Trophoblast cell (in vitro differentiated cells and primary cell): ENCODE results near the gene AP1G1.

Source experiments
- DNase-seq, 2 donors: peaks; one replicate each; pipeline ENCODE4 v3.0.0-alpha.2; 2016
- H2AFZ ChIP-seq: 2 replicates; pipeline ENCODE4 v1.6.1; 2013; ENCODE audit warnings: low read length, moderate library complexity, mild to moderate bottlenecking; ENCODE audit not compliant: insufficient read depth, poor library complexity
- H2AK5ac ChIP-seq: 2 replicates; pipeline ENCODE4 v1.6.1; 2013; ENCODE audit warnings: mild to moderate bottlenecking, low read length
- H2BK120ac ChIP-seq: 2 replicates; pipeline ENCODE4 v1.6.1; 2013; ENCODE audit warnings: low read length, mild to moderate bottlenecking, moderate library complexity; ENCODE audit not compliant: insufficient read depth, poor library complexity
- H2BK12ac ChIP-seq: 2 replicates; pipeline ENCODE4 v1.6.1; 2013; ENCODE audit warnings: mild to moderate bottlenecking, low read length, moderate library complexity
- H2BK5ac ChIP-seq: 2 replicates; pipeline ENCODE4 v1.6.1; 2013; ENCODE audit warnings: low read length, low read depth, moderate library complexity, mild to moderate bottlenecking; ENCODE audit not compliant: poor library complexity
- H3K14ac ChIP-seq: 2 replicates; pipeline ENCODE4 v1.6.1; 2013; ENCODE audit warnings: mild to moderate bottlenecking, low read length
- H3K18ac ChIP-seq: 2 replicates; pipeline ENCODE4 v1.6.1; 2013; ENCODE audit warnings: mild to moderate bottlenecking, low read length
- H3K23ac ChIP-seq: 2 replicates; pipeline ENCODE4 v1.6.1; 2013; ENCODE audit warnings: low read length
- H3K27ac ChIP-seq: 2 replicates; pipeline ENCODE4 v1.5.1; 2013; ENCODE audit warnings: low read depth, mild to moderate bottlenecking, inconsistent platforms, low read length, moderate library complexity
- H3K27me3 ChIP-seq: 2 replicates; pipeline ENCODE4 v1.6.1; 2013; ENCODE audit warnings: inconsistent platforms, mild to moderate bottlenecking, low read length, moderate library complexity; ENCODE audit not compliant: insufficient read depth
- H3K36me3 ChIP-seq, 2 experiments: 1 replicate in 1 of 2; 2 replicates in 1 of 2; pipeline ENCODE4 v1.6.1; 2013; ENCODE audit warnings: low read length in 2 of 2, mild to moderate bottlenecking in 2 of 2, moderate library complexity in 1 of 2; ENCODE audit not compliant: insufficient read depth in 2 of 2, control insufficient read depth in 1 of 2
- H3K4ac ChIP-seq: 2 replicates; pipeline ENCODE4 v1.6.1; 2013; ENCODE audit warnings: low read depth, mild to moderate bottlenecking, low read length, moderate library complexity
- H3K4me1 ChIP-seq, 2 experiments: 1 replicate in 1 of 2; 2 replicates in 1 of 2; pipeline ENCODE4 v1.6.1; 2013; ENCODE audit warnings: low read length in 2 of 2, mild to moderate bottlenecking in 2 of 2, moderate library complexity in 1 of 2; ENCODE audit not compliant: insufficient read depth in 2 of 2, control insufficient read depth in 1 of 2
- H3K4me2 ChIP-seq: 2 replicates; pipeline ENCODE4 v1.6.1; 2013; ENCODE audit warnings: inconsistent platforms, mild to moderate bottlenecking, low read length, moderate library complexity
- H3K4me3 ChIP-seq: 2 replicates; pipeline ENCODE4 v1.5.1; 2013; ENCODE audit warnings: mild to moderate bottlenecking, low read depth, low read length, inconsistent platforms
- H3K79me1 ChIP-seq: one replicate; pipeline ENCODE4 v1.6.1; 2013; ENCODE audit warnings: low read length
- H3K79me2 ChIP-seq: 2 replicates; pipeline ENCODE4 v1.6.1; 2013; ENCODE audit warnings: low read length, mild to moderate bottlenecking; ENCODE audit not compliant: control insufficient read depth, insufficient read depth, poor library complexity
- H3K9ac ChIP-seq: 2 replicates; pipeline ENCODE4 v1.6.1; 2013; ENCODE audit warnings: mild to moderate bottlenecking, low read length
- H3K9me3 ChIP-seq: 2 replicates; pipeline ENCODE4 v1.6.1; 2013; ENCODE audit warnings: low read depth, mild to moderate bottlenecking, control low read depth, inconsistent platforms, low read length; ENCODE audit not compliant: insufficient read depth
- H4K12ac ChIP-seq: 2 replicates; pipeline ENCODE4 v1.6.1; 2013; ENCODE audit warnings: low read depth, mild to moderate bottlenecking, low read length, moderate library complexity
- H4K8ac ChIP-seq: 2 replicates; pipeline ENCODE4 v1.6.1; 2013; ENCODE audit warnings: low read depth, mild to moderate bottlenecking, low read length, moderate library complexity
- H4K91ac ChIP-seq: one replicate; pipeline ENCODE4 v1.6.1; 2013; ENCODE audit warnings: low read depth, mild to moderate bottlenecking, low read length, moderate library complexity
- WGBS: extraction: QIAGEN DNeasy Blood & Tissue Kit; methylation state at CpG from one replicate; pipeline ENCODE4 v1.1.7; 2013; ENCODE audit warnings: missing lambda C conversion rate; ENCODE audit not compliant: insufficient read length, insufficient coverage; ENCODE audit errors: extremely low coverage; 5-methylcytosine and 5-hydroxymethylcytosine counted together

AP1G1 gene

GRCh38 chr16:71703333-71703732 is 105.3 kb downstream of the AP1G1 start:
- Histone ChIP-seq H2BK12ac (no peak overlapping the region), H3K14ac (no peak overlapping the region), H3K9ac (no peak overlapping the region), H3K27me3 (no peaks in the 10 kb centered on the region), H2BK5ac (no peak overlapping the region), H3K4me2 (no peak overlapping the region), H3K36me3 (peaks cover under 1 to 12% of the 10 kb centered on the region in 2 experiments), H3K23ac (no peak overlapping the region), H4K12ac (no peak overlapping the region), H4K91ac (no peak overlapping the region), H2BK120ac (no peak overlapping the region), H3K4me3 (no peak overlapping the region), H2AK5ac (no peak overlapping the region), H3K9me3 (peaks cover 1% of the 10 kb centered on the region), H3K79me2 (no peaks in the 10 kb centered on the region), H3K18ac (no peak overlapping the region), H2AFZ (no peak overlapping the region), H4K8ac (no peak overlapping the region), H3K4ac (no peak overlapping the region), H3K27ac (no peak overlapping the region), H3K79me1 (no peaks in the 10 kb centered on the region), H3K4me1 (peaks cover 7 to 11% of the 10 kb centered on the region in 2 experiments)
- WGBS, result no CpG with 5 or more reads among the region's 1 CpG
- DNase-seq, result no peak

- Histone ChIP-seq H3K27me3 (no peaks in the 10 kb centered on the region), H3K18ac (no peak overlapping the region), H3K4ac (no peak overlapping the region), H3K27ac (no peak overlapping the region), H4K91ac (no peak overlapping the region), H3K79me1 (no peaks in the 10 kb centered on the region), H3K9ac (no peak overlapping the region), H4K12ac (no peak overlapping the region), H2BK120ac (no peak overlapping the region), H3K4me3 (no peak overlapping the region), H3K23ac (no peak overlapping the region), H3K79me2 (no peaks in the 10 kb centered on the region), H3K9me3 (peaks cover 3% of the 10 kb centered on the region), H3K4me1 (no peaks in the 10 kb centered on the region), H3K14ac (no peak overlapping the region), H2AK5ac (no peak overlapping the region), H3K36me3 (peaks cover 5 to 14% of the 10 kb centered on the region in 2 experiments), H3K4me2 (no peak overlapping the region), H2BK12ac (no peak overlapping the region), H4K8ac (no peak overlapping the region), H2AFZ (no peak overlapping the region), H2BK5ac (no peak overlapping the region)
- no CpG with 5 or more reads among the region's 4 CpGs for WGBS
- no peak for DNase-seq
These were observed 107.8 kb downstream of the AP1G1 start for GRCh38 chr16:71700831-71701230.

DNA sequence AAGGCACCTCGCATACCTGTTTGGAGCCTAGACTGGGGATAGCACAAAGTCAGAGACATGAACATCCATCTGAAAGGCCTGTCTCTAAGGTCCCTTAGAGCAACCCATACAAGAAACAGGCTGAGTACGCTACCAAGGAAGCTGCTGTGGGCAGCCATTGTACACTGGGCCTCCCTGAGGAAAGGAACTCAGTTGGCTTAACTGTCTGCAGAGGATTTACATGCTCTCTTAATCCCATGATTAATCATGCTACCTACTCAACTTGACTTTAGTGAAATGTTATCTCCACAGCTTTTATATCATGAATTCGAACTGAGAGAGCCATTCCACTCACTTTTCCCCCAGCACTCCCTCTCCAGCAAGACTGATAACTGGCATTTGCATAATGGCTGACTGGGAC is 110.1 kb downstream of the AP1G1 start:
- Histone ChIP-seq H3K9me3 (peaks cover 3% of the 10 kb centered on the region), H3K18ac (no peak overlapping the region), H4K91ac (no peak overlapping the region), H3K4me1 (no peaks in the 10 kb centered on the region), H2AFZ (no peak overlapping the region), H3K14ac (no peak overlapping the region), H3K4ac (no peak overlapping the region), H3K4me2 (no peak overlapping the region), H2BK120ac (no peak overlapping the region), H3K23ac (no peak overlapping the region), H2BK12ac (no peak overlapping the region), H3K79me2 (no peaks in the 10 kb centered on the region), H3K27ac (no peak overlapping the region), H4K12ac (no peak overlapping the region), H3K79me1 (no peaks in the 10 kb centered on the region), H2BK5ac (no peak overlapping the region), H3K27me3 (no peaks in the 10 kb centered on the region), H3K4me3 (no peak overlapping the region), H3K36me3 (peaks cover 5 to 14% of the 10 kb centered on the region in 2 experiments), H4K8ac (no peak overlapping the region), H3K9ac (no peak overlapping the region), H2AK5ac (no peak overlapping the region)
- WGBS, result no CpG with 5 or more reads among the region's 3 CpGs
- DNase-seq, result no peak

DNA sequence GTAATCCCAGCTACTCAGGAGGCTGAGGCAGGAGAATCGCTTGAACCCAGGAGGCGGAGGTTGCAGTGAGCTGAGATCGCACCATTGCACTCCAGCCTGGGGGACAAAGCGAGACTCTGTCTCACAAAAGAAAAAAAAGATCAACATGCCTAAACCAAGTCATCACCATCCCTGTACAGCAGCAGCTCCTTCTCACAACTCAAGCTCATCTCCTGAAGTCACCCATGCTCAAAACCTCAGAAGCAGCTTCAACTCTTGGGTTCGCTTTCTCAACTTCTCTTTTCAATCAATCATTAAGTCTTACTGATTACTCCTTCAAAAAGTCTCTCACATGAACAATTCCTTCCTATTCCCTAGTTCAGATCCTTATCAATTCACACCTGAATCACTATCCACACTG is 115.5 kb downstream of the AP1G1 start:
- Histone ChIP-seq H3K27me3 (no peaks in the 10 kb centered on the region), H4K8ac (no peak overlapping the region), H2BK12ac (no peak overlapping the region), H3K18ac (no peak overlapping the region), H3K79me2 (no peaks in the 10 kb centered on the region), H3K9me3 (no peaks in the 10 kb centered on the region), H3K4me1 (no peaks in the 10 kb centered on the region), H2BK120ac (no peak overlapping the region), H3K36me3 (peaks cover 3 to 6% of the 10 kb centered on the region in 2 experiments), H3K4ac (no peak overlapping the region), H2AFZ (no peak overlapping the region), H3K23ac (no peak overlapping the region), H3K79me1 (no peaks in the 10 kb centered on the region), H3K14ac (no peak overlapping the region), H3K4me2 (no peak overlapping the region), H4K91ac (no peak overlapping the region), H2BK5ac (no peak overlapping the region), H2AK5ac (no peak overlapping the region), H3K27ac (no peak overlapping the region), H3K4me3 (no peak overlapping the region), H4K12ac (no peak overlapping the region), H3K9ac (no peak overlapping the region)
- WGBS, result no CpG with 5 or more reads among the region's 5 CpGs
- no peak for DNase-seq
